Measurements from ENCODE around the gene SORCS2. TPM values are rescaled to one million over a fixed set of nuclear protein-coding genes. Genes with fewer than 3 reads are reported as not detected.

The SORCS2 gene
- total RNA-seq, 2 donors from 2014 or later, result 0.05 to 0.07 TPM

- H3K36me3 Mint-ChIP-seq (ENCODE audit: insufficient read depth in 2 of 2), result no peaks in the 10 kb centered on the region
- DNase-seq (no peak), ATAC-seq (replicated peaks in 1 of 2) (no peak)
- H3K27me3 Mint-ChIP-seq (ENCODE audit: low read depth), result peaks cover 12% of the 10 kb centered on the region
- no peak overlapping the region for H3K4me3 Mint-ChIP-seq
- no peaks in the 10 kb centered on the region for H3K9me3 Mint-ChIP-seq
- H3K27ac Mint-ChIP-seq, result no peak overlapping the region
- H3K4me1 Mint-ChIP-seq (ENCODE audit: low read depth), result no peaks in the 10 kb centered on the region
These were observed 330.3 kb downstream of the SORCS2 start for GRCh38 chr4:7522452-7523220.

DNA sequence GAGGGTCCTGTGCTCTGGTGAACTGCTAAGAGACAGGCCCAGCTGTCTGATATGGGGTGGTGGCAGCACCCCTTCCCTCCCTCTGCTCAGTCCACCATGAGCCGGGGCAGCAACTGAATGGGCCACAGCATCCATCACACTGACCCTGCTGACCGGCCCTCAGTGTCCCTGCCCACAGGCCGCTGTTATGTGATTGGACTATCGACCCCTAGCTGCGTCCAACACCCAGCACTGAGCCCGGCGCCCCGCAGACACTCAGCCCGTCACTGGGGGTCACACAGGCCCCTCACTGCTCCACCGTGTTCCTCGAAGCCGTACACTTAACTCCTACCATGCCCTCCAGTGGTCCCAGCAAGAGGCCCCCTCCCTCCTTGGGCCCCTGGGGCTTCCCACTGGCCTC, 331.2 kb downstream of the SORCS2 start:
- ATAC-seq (replicated peaks in 1 of 2) (no peak), DNase-seq (no peak)
- Mint-ChIP-seq H3K4me3 (no peak overlapping the region), H3K4me1 (ENCODE audit: low read depth) (no peaks in the 10 kb centered on the region), H3K9me3 (no peaks in the 10 kb centered on the region), H3K36me3 (ENCODE audit: insufficient read depth in 2 of 2) (no peaks in the 10 kb centered on the region), H3K27me3 (ENCODE audit: low read depth) (peaks cover 12% of the 10 kb centered on the region), H3K27ac (no peak overlapping the region)

- Mint-ChIP-seq H3K9me3 (no peaks in the 10 kb centered on the region), H3K27ac (no peak overlapping the region), H3K4me1 (ENCODE audit: low read depth) (no peaks in the 10 kb centered on the region), H3K27me3 (ENCODE audit: low read depth) (peaks cover 12% of the 10 kb centered on the region), H3K4me3 (no peak overlapping the region), H3K36me3 (ENCODE audit: insufficient read depth in 2 of 2) (no peaks in the 10 kb centered on the region)
- DNase-seq, result no peak
- ATAC-seq (replicated peaks in 1 of 2), result no peak
These were observed 331.8 kb downstream of the SORCS2 start for GRCh38 chr4:7524064-7524682.

GRCh38 chr4:7524843-7525242, 332.5 kb downstream of the SORCS2 start:
- H3K9me3 Mint-ChIP-seq, result no peaks in the 10 kb centered on the region
- DNase-seq, result no peak
- no peak overlapping the region for H3K27ac Mint-ChIP-seq
- no peaks in the 10 kb centered on the region for H3K4me1 Mint-ChIP-seq (ENCODE audit: low read depth)
- H3K27me3 Mint-ChIP-seq (ENCODE audit: low read depth), result peaks cover 12% of the 10 kb centered on the region
- H3K36me3 Mint-ChIP-seq (ENCODE audit: insufficient read depth in 2 of 2), result no peaks in the 10 kb centered on the region
- no peak for ATAC-seq (replicated peaks in 1 of 2)
- H3K4me3 Mint-ChIP-seq, result no peak overlapping the region

DNA sequence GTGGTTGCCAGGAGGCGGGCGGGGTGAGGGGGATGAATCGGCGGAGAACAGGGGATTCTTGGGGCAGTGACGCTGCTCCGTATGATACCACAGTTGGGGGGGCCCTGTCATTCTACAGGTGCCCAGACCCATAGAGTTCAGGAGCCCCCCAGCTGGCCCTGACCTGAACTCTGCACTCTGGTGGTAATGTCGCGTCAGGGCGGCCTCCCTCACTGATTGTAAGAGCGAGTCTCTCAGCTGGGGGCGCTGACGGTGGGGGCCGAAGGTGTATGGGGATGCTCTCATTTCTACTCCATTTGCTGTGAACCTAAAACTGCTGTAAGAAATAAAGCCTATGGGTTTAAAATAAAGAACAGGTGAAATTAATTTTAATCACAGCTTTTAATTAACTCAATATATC, 334.2 kb downstream of the SORCS2 start:
- H3K27ac Mint-ChIP-seq, result no peak overlapping the region
- H3K27me3 Mint-ChIP-seq (ENCODE audit: low read depth), result peaks cover 12% of the 10 kb centered on the region

DNA sequence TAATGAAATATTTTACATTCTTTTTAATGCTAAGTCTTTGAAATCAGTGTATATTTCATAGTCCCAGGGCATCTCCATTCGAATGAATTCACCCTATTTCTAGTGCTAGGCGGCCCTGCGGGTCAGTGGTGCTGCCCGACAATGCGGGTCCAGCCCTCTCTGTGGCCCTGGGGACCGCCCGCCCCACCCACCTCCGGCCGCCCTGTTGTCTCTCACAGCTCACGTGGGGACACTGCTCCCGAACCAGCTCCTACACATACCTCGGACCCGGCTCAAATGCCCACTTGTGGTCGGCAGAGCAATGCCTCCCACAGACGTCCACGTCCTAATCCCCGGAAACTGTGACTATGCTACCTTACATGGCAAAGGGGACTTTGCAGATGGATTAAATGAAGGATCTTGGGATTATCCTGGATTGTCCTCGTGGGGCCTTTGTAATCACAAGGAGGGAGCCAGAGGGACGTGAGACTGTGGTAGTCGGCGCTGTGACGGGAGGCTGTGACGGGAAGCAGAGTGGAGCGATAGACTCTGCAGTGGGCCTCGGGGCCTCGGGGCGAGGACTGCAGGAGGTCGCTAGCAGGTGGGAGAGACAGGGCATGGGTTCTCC, 334.7 kb downstream of the SORCS2 start:
- Mint-ChIP-seq H3K4me1 (ENCODE audit: low read depth) (no peaks in the 10 kb centered on the region), H3K36me3 (ENCODE audit: insufficient read depth in 2 of 2) (no peaks in the 10 kb centered on the region), H3K4me3 (no peak overlapping the region), H3K27ac (no peak overlapping the region), H3K9me3 (no peaks in the 10 kb centered on the region), H3K27me3 (ENCODE audit: low read depth) (peaks cover 12% of the 10 kb centered on the region)
- DNase-seq, result no peak
- ATAC-seq (replicated peaks in 1 of 2), result no peak

More for the DNA sequence above, 334.2 kb downstream of the SORCS2 start:
- H3K9me3 Mint-ChIP-seq, result no peaks in the 10 kb centered on the region
- no peak overlapping the region for H3K4me3 Mint-ChIP-seq
- no peak for ATAC-seq (replicated peaks in 1 of 2)
- DNase-seq, result no peak
- no peaks in the 10 kb centered on the region for H3K4me1 Mint-ChIP-seq (ENCODE audit: low read depth)
- no peaks in the 10 kb centered on the region for H3K36me3 Mint-ChIP-seq (ENCODE audit: insufficient read depth in 2 of 2)

GRCh38 chr4:7529368-7530080, 337.2 kb downstream of the SORCS2 start:
- H3K4me3 Mint-ChIP-seq, result no peak overlapping the region
- no peaks in the 10 kb centered on the region for H3K9me3 Mint-ChIP-seq
- H3K4me1 Mint-ChIP-seq (ENCODE audit: low read depth), result no peaks in the 10 kb centered on the region
- H3K27ac Mint-ChIP-seq, result no peak overlapping the region
- no peak for DNase-seq
- peaks cover 12% of the 10 kb centered on the region for H3K27me3 Mint-ChIP-seq (ENCODE audit: low read depth)
- ATAC-seq (replicated peaks in 1 of 2), result no peak
- H3K36me3 Mint-ChIP-seq (ENCODE audit: insufficient read depth in 2 of 2), result no peaks in the 10 kb centered on the region

DNA sequence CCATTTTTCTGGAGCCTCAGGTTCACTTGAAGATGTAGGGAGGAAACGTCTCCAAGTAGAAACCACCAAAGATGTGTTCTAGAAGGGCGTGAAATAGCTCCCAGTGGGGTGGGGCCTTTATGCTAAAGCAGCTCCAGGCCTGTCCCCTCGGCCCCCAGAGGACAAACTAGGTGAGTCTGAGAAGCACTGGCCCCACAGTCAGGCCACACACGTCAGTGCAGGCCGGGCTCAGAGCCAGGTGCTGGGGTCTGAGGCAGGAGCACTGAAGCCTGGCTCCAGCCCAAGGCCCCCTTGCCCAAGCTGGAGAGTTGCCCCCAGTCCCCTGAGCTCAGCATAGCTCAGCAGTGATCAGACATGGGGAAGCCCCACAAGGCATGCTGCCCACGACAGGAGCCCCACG, 337.7 kb downstream of the SORCS2 start:
- Mint-ChIP-seq H3K9me3 (no peaks in the 10 kb centered on the region), H3K27me3 (ENCODE audit: low read depth) (peaks cover 11% of the 10 kb centered on the region), H3K36me3 (ENCODE audit: insufficient read depth in 2 of 2) (no peaks in the 10 kb centered on the region), H3K4me1 (ENCODE audit: low read depth) (no peaks in the 10 kb centered on the region), H3K4me3 (no peak overlapping the region), H3K27ac (no peak overlapping the region)
- ATAC-seq (replicated peaks in 1 of 2) (no peak), DNase-seq (no peak)

DNA sequence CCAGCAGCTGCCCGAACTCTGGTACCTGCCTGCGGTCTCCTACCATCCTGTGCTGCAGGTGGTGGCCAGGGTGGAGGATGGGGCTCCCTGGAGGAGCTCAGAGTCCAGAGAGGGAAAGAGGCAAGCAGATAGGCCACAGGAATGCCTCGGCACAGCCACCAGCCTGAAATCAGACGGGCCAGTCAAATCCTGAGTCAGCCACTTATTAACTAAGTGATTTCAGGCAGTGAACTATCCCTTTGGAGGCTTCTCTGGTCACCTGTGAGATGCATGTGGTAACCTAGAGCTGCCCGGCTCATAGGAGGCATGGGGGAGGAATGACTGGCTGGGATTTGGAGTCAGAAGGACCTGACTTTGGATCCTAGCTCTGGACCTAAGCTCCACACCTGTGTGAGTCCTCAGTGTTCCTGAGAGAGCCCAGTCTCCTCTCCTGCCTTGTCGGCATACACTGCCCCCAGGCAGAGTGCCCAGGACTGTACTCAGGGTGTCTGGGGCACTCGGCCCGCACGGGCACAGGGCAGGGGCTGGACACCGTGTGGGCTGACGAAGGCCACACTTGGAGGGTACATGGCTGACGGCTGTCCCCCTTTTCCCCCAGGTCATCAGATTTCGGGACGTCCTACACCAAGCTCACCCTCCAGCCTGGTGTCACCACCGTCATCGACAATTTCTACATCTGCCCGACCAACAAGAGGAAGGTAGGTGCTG, 338.7 kb downstream of the SORCS2 start:
- Mint-ChIP-seq H3K4me3 (no peak overlapping the region), H3K36me3 (ENCODE audit: insufficient read depth in 2 of 2) (no peaks in the 10 kb centered on the region), H3K27me3 (ENCODE audit: low read depth) (peaks cover under 1% of the 10 kb centered on the region), H3K9me3 (no peaks in the 10 kb centered on the region), H3K4me1 (ENCODE audit: low read depth) (no peaks in the 10 kb centered on the region), H3K27ac (no peak overlapping the region)
- DNase-seq (no peak), ATAC-seq (replicated peaks in 1 of 2) (no peak)

GRCh38 chr4:7531640-7531994, 339.3 kb downstream of the SORCS2 start:
- no peak overlapping the region for H3K4me3 Mint-ChIP-seq
- no peak overlapping the region for H3K27ac Mint-ChIP-seq
- no peaks in the 10 kb centered on the region for H3K9me3 Mint-ChIP-seq
- DNase-seq (no peak), ATAC-seq (replicated peaks in 1 of 2) (no peak)
- no peaks in the 10 kb centered on the region for H3K4me1 Mint-ChIP-seq (ENCODE audit: low read depth)
- no peaks in the 10 kb centered on the region for H3K36me3 Mint-ChIP-seq (ENCODE audit: insufficient read depth in 2 of 2)
- H3K27me3 Mint-ChIP-seq (ENCODE audit: low read depth), result no peaks in the 10 kb centered on the region

- H3K4me3 Mint-ChIP-seq, result no peak overlapping the region
These were observed 339.7 kb downstream of the SORCS2 start for GRCh38 chr4:7532043-7532442.

GRCh38 chr4:7533267-7533666, 340.9 kb downstream of the SORCS2 start:
- H3K4me1 Mint-ChIP-seq (ENCODE audit: low read depth), result no peaks in the 10 kb centered on the region
- no peak overlapping the region for H3K27ac Mint-ChIP-seq
- H3K27me3 Mint-ChIP-seq (ENCODE audit: low read depth), result no peaks in the 10 kb centered on the region
- DNase-seq, result no peak
- no peak for ATAC-seq (replicated peaks in 1 of 2)
- no peak overlapping the region for H3K4me3 Mint-ChIP-seq
- no peaks in the 10 kb centered on the region for H3K36me3 Mint-ChIP-seq (ENCODE audit: insufficient read depth in 2 of 2)
- no peaks in the 10 kb centered on the region for H3K9me3 Mint-ChIP-seq

More at GRCh38 chr4:7532043-7532442, 339.7 kb downstream of the SORCS2 start:
- no peaks in the 10 kb centered on the region for H3K27me3 Mint-ChIP-seq (ENCODE audit: low read depth)
- no peaks in the 10 kb centered on the region for H3K4me1 Mint-ChIP-seq (ENCODE audit: low read depth)
- H3K36me3 Mint-ChIP-seq (ENCODE audit: insufficient read depth in 2 of 2), result no peaks in the 10 kb centered on the region
- H3K9me3 Mint-ChIP-seq, result no peaks in the 10 kb centered on the region
- no peak overlapping the region for H3K27ac Mint-ChIP-seq
- ATAC-seq (replicated peaks in 1 of 2) (no peak), DNase-seq (no peak)

DNA sequence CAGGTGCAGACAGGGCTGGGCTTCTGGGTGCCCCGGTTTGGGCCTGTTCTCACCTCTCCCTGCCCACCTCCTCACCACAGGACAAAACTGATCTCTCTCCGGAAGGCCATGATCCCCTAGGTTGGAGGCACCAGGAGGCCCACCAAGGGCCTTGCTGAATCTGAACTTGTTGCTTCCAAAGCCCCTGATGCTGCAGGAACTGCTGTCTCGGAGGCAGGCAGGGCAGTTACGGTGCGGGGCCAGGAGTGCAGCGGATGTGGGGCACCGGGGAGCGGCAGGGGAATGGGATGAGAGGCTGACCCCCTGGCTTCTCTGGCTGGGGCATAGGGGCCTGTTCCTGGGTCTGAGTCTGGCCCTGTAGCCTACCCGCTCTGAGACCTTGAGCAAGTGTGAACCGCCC, 342.8 kb downstream of the SORCS2 start:
- Mint-ChIP-seq H3K9me3 (peaks cover 0 to 2% of the 10 kb centered on the region in 2 donors), H3K27me3 (ENCODE audit: low read depth) (no peaks in the 10 kb centered on the region), H3K36me3 (ENCODE audit: insufficient read depth in 2 of 2) (no peaks in the 10 kb centered on the region), H3K4me3 (no peak overlapping the region), H3K27ac (no peak overlapping the region), H3K4me1 (ENCODE audit: low read depth) (no peaks in the 10 kb centered on the region)
- ATAC-seq (replicated peaks in 1 of 2) (no peak), DNase-seq (no peak)

All from activated T-cell treated with anti-CD3 and anti-CD28 coated beads, Interleukin-2, amount 50 U/mL, for 72 hours (primary cell).